Measurements from ENCODE around the gene BTBD2. TPM values are rescaled to one million over a fixed set of nuclear protein-coding genes. Genes with fewer than 3 reads are reported as not detected.

BTBD2 gene
- total and polyA plus RNA-seq, 2 of the 13 experiments (the other 11 are each of a cell fraction or from before 2014, with no cell fraction given): 28.1 to 45.3 TPM

- no peak for TF ChIP-seq DDIT3 (CRISPR knock-in tag; IDR thresholded peaks at IDR 0.05)
- TF ChIP-seq FLYWCH1 (CRISPR knock-in tag; IDR thresholded peaks at IDR 0.05): 0 out of 2 replicates have a peak, but pooled peaks have one; percentile 64
- TF ChIP-seq, protein P1, sequence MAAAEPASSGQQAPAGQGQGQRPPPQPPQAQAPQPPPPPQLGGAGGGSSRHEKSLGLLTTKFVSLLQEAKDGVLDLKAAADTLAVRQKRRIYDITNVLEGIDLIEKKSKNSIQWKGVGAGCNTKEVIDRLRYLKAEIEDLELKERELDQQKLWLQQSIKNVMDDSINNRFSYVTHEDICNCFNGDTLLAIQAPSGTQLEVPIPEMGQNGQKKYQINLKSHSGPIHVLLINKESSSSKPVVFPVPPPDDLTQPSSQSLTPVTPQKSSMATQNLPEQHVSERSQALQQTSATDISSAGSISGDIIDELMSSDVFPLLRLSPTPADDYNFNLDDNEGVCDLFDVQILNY (CRISPR knock-in tag; conservative IDR thresholded peaks at IDR 0.05): peak; percentile 74; the same call in 1 of the 2 replicates
- TF ChIP-seq NFYB (CRISPR knock-in tag; IDR thresholded peaks at IDR 0.05): no peak
- TF ChIP-seq ZBTB7A (CRISPR knock-in tag; IDR thresholded peaks at IDR 0.05): no peak; the same call in 1 of the 2 replicates
- no peak for TF ChIP-seq ZFYVE20 (CRISPR knock-in tag; IDR thresholded peaks at IDR 0.05; ENCODE audit: borderline replicate concordance, low read depth)
- no peak for TF ChIP-seq JUN (CRISPR knock-in tag; IDR thresholded peaks at IDR 0.05)
- TF ChIP-seq TCF7 (IDR thresholded peaks at IDR 0.05; ENCODE audit: low read depth): 0 out of 2 replicates have a peak, but pooled peaks have one; percentile 5
- TF ChIP-seq ZNF430 (CRISPR knock-in tag; IDR thresholded peaks at IDR 0.05): no peak
- TF ChIP-seq SNAPC2 (CRISPR knock-in tag; IDR thresholded peaks at IDR 0.05): peak; percentile 8; the same call in 1 of the 2 replicates
- no peak for TF ChIP-seq HOXA9 (CRISPR knock-in tag; IDR thresholded peaks at IDR 0.05; ENCODE audit: borderline replicate concordance)
- no peak for TF ChIP-seq ZNF589 (CRISPR knock-in tag; conservative IDR thresholded peaks at IDR 0.05)
- TF ChIP-seq SMAD3 (CRISPR knock-in tag; IDR thresholded peaks at IDR 0.05): no peak
- TF ChIP-seq SMARCC2 (IDR thresholded peaks at IDR 0.05): no peak
- no peak for TF ChIP-seq FOXM1 (CRISPR knock-in tag; IDR thresholded peaks at IDR 0.05)
- peak; percentile 54; the same call in 1 of the 2 replicates for TF ChIP-seq ZNF563 (CRISPR knock-in tag; IDR thresholded peaks at IDR 0.05)
- no peak for TF ChIP-seq NKX3-1 (CRISPR knock-in tag; IDR thresholded peaks at IDR 0.05)
- TF ChIP-seq ZNF792 (CRISPR knock-in tag; IDR thresholded peaks at IDR 0.05): no peak
- TF ChIP-seq ETV6 (CRISPR knock-in tag; conservative IDR thresholded peaks at IDR 0.05): no peak; the same call in 1 of the 2 replicates
- TF ChIP-seq ZNF331 (CRISPR knock-in tag; IDR thresholded peaks at IDR 0.05): no peak
- TF ChIP-seq ZBTB46 (CRISPR knock-in tag; IDR thresholded peaks at IDR 0.05; ENCODE audit: borderline replicate concordance): no peak
- no peak for TF ChIP-seq HIVEP1 (CRISPR knock-in tag; IDR thresholded peaks at IDR 0.05)
- no peak; the same call in 1 of the 2 replicates for TF ChIP-seq ZNF124 (CRISPR knock-in tag; IDR thresholded peaks at IDR 0.05)
- no peak for TF ChIP-seq CEBPG (CRISPR knock-in tag; IDR thresholded peaks at IDR 0.05)
- TF ChIP-seq PRMT3 (CRISPR knock-in tag; IDR thresholded peaks at IDR 0.05; ENCODE audit: borderline replicate concordance, low read depth): no peak
- no peak for TF ChIP-seq PAWR (CRISPR knock-in tag; IDR thresholded peaks at IDR 0.05; ENCODE audit: borderline replicate concordance)
- TF ChIP-seq, protein P2, sequence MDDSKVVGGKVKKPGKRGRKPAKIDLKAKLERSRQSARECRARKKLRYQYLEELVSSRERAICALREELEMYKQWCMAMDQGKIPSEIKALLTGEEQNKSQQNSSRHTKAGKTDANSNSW (CRISPR knock-in tag; IDR thresholded peaks at IDR 0.05; ENCODE audit: borderline replicate concordance): no peak
- no peak for TF ChIP-seq ATF1 (CRISPR knock-in tag; IDR thresholded peaks at IDR 0.05)
- TF ChIP-seq, protein P3, sequence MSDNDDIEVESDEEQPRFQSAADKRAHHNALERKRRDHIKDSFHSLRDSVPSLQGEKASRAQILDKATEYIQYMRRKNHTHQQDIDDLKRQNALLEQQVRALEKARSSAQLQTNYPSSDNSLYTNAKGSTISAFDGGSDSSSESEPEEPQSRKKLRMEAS (IDR thresholded peaks at IDR 0.05): no peak; the same call in 1 of the 2 replicates
- TF ChIP-seq ZBTB7B (CRISPR knock-in tag; IDR thresholded peaks at IDR 0.05): peak; percentile 50; the same call in 1 of the 2 replicates
Measured at GRCh38 chr19:2060884-2061494, 45.5 kb upstream of the BTBD2 start (continued).

All from HepG2 (cell line).